BE2C (cell line): ENCODE data around the gene PGP.

ENCODE experiments used
- DNase-seq: peaks from one replicate; pipeline ENCODE4 v3.0.0-alpha.2; 2020
- H3K27me3 ChIP-seq: fragments of 250-450 bp; sonication (Bioruptor Pico); 2 replicates; pipeline ENCODE4 v1.5.1; 2020; ENCODE audit warnings: mild to moderate bottlenecking
- H3K36me3 ChIP-seq: fragments of 250-450 bp; sonication (Bioruptor Pico); 2 replicates; pipeline ENCODE4 v1.5.1; 2020; ENCODE audit warnings: mild to moderate bottlenecking
- H3K4me1 ChIP-seq: fragments of 250-450 bp; sonication (Bioruptor Pico); 2 replicates; pipeline ENCODE4 v1.5.1; 2020
- H3K4me3 ChIP-seq: 2 replicates; pipeline ENCODE4 v1.5.1; 2011; ENCODE audit warnings: low read depth, low read length
- H3K9me3 ChIP-seq: fragments of 250-450 bp; sonication (Bioruptor Pico); 2 replicates; pipeline ENCODE4 v1.5.1; 2020
- TF ChIP-seq, protein P1 (sequence below): IDR thresholded peaks from 2 replicates; pipeline ENCODE4 v1.5.1; 2012; ENCODE audit warnings: mild to moderate bottlenecking, low read depth, low read length

Gene PGP

DNA sequence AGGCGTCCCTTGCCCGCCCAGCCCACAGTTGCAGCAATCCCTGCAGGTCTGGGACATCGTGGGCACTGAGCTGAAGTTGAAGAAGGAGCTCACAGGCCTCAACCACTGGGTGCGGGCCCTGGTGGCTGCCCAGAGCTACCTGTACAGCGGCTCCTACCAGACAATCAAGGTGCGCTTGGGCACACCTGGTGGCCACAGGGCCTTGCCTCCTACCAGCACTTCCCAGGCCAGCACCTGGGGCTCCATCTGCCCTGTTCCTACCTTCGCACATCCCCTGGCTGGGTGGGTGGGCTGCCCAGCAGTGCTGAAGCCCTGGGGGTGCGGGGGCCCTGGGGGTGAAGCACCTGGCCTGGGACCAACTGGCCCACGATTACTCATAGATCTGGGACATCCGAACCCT lies 39.2 kb downstream of the PGP start:
- no peaks in the 10 kb centered on the region for H3K4me1 ChIP-seq
- peaks cover 71% of the 10 kb centered on the region for H3K36me3 ChIP-seq
- H3K4me3 ChIP-seq = no peak overlapping the region
- H3K9me3 ChIP-seq = no peaks in the 10 kb centered on the region
- TF ChIP-seq, protein P1, sequence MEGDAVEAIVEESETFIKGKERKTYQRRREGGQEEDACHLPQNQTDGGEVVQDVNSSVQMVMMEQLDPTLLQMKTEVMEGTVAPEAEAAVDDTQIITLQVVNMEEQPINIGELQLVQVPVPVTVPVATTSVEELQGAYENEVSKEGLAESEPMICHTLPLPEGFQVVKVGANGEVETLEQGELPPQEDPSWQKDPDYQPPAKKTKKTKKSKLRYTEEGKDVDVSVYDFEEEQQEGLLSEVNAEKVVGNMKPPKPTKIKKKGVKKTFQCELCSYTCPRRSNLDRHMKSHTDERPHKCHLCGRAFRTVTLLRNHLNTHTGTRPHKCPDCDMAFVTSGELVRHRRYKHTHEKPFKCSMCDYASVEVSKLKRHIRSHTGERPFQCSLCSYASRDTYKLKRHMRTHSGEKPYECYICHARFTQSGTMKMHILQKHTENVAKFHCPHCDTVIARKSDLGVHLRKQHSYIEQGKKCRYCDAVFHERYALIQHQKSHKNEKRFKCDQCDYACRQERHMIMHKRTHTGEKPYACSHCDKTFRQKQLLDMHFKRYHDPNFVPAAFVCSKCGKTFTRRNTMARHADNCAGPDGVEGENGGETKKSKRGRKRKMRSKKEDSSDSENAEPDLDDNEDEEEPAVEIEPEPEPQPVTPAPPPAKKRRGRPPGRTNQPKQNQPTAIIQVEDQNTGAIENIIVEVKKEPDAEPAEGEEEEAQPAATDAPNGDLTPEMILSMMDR = no peak
- H3K27me3 ChIP-seq = no peaks in the 10 kb centered on the region
- no peak for DNase-seq

DNA sequence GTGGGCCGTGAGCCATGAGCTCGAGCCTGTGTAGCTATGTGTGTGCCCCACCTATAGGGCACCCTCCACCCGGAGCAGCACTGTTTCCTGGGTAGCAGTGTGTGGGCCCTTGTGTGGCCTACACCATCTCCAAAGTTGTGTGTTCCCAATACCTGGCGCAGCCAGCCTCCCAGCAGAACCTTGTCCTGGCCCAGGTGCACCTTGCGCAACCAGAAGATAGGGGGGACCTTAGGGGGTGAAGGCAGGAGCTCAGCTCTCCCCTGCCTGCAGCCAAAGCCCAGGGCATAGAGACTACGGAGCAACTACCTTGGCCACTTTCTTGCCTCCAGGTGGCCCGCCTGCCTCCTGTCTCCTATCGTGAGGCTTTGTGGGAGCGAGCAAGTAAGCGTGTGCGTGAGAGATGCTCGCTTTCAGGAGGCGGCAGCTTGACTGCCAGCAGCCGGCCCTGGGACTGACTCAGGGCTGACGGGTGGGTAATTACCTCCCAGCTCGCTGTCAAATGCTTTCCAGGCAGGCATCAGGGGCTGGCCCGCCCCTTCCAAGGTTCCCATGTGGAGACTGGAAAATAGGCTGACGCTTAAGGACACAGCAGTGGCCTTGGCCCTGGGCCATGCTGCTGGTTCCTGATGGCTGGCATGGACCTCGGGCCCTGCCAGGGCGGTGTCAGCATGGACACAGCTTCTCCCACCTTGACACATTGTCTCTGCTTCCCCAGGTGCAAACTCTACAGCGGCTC lies 40.1 kb downstream of the PGP start:
- Histone ChIP-seq H3K9me3 (no peaks in the 10 kb centered on the region), H3K36me3 (peaks cover 71% of the 10 kb centered on the region), H3K4me1 (no peaks in the 10 kb centered on the region), H3K4me3 (no peak overlapping the region), H3K27me3 (no peaks in the 10 kb centered on the region)
- DNase-seq = no peak
- TF ChIP-seq, protein P1 = no peak

DNA sequence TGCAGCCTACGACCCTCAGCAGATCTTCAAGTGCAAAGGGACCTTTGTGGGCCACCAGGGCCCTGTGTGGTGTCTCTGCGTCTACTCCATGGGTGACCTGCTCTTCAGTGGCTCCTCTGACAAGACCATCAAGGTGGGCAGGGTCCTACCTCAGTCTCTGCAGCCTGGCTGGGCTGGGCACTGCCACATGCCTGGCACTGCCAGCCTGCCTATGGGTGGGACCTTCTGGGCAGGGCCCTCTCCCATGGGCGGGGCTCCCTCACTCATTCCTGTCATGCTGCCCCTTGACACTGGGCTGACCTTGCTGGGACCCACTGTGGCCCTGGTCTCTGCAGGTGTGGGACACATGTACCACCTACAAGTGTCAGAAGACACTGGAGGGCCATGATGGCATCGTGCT lies 40.7 kb downstream of the PGP start:
- Histone ChIP-seq H3K9me3 (no peaks in the 10 kb centered on the region), H3K27me3 (no peaks in the 10 kb centered on the region), H3K36me3 (peaks cover 71% of the 10 kb centered on the region), H3K4me1 (no peaks in the 10 kb centered on the region), H3K4me3 (no peak overlapping the region)
- no peak for DNase-seq
- TF ChIP-seq, protein P1 = no peak

DNA sequence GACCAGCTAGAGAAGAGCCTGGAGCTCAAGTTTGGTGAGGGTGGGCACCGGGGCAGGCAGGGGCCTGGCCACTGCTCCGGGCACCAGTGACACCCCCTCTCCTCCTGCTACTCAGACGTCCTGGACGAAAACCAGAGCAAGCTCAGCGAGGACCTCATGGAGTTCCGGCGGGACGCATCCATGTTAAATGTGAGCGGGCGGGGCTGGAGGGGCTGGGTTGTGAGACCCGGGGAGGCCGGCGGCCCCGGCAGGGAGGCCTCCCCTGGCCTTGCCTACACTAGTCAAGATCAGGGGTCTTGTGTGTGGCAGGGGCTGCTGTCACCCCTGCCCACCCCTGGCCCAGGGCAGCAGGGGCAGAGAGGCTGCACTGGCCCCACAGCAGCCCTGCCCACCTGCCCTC lies 41.3 kb downstream of the PGP start:
- DNase-seq = no peak
- TF ChIP-seq, protein P1 = no peak
- Histone ChIP-seq H3K36me3 (peaks cover 69% of the 10 kb centered on the region), H3K9me3 (no peaks in the 10 kb centered on the region), H3K4me3 (no peak overlapping the region), H3K27me3 (no peaks in the 10 kb centered on the region), H3K4me1 (no peaks in the 10 kb centered on the region)

DNA sequence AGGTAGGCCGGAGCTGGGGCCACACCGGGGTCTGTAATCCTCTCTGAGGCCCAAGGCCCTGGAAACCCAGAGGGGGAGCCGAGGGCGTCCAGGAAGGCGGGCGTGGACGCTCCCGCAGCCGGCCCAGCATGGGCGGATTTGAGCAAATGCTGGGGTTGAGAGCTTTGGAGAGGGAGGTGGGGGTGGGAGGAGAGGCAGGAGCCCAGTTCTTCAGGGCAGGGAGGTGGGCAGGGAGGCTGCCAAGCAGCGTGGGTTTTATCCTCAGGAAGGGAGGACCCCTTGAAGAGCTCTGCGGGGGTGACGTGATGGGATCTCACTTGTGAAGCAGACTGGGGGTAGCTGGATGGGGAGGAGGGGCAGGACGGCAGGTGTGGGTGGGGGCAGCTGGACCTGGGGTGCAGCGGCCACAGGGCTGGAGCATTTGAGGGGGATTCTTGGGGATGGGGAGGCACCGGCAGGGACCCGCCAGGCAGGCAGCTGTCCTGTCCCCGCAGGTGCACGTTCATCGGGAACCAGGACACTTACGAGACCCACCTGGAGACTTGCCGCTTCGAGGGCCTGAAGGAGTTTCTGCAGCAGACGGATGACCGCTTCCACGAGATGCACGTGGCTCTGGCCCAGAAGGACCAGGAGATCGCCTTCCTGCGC lies 41.8 kb downstream of the PGP start:
- TF ChIP-seq, protein P1 = no peak
- DNase-seq = no peak
- H3K36me3 ChIP-seq = peaks cover 69% of the 10 kb centered on the region
- no peaks in the 10 kb centered on the region for H3K4me1 ChIP-seq
- H3K27me3 ChIP-seq = no peaks in the 10 kb centered on the region
- no peaks in the 10 kb centered on the region for H3K9me3 ChIP-seq
- no peak overlapping the region for H3K4me3 ChIP-seq

DNA sequence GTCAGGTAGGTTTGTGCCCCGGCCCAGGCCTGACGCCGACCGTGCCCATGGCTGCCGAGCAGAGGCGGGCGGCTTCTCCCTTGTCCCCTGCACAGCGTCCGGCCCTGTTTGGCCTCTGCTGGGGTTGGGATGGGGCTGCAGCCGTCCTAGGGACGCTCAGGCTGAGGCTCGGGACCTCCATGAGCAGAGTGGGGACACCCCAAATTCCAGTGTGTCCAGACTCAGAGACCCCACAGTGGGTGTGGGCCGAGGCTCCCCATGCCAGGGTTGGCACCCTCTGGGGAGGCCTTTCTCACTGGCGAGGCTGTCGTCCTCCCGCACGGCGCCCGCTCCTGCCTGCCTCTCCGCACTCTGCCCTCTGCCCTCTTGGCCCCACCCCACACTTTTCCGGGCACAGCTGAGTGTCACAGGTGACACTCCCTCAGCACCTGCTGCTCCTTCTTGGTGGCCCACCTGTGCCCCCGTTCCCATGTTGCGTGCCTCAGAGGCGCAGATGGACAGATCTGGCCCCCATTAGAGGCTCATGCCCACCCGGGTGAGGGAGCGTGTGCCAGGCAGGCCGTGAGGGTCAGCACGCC lies 43.0 kb downstream of the PGP start:
- TF ChIP-seq, protein P1 = no peak
- H3K4me3 ChIP-seq = no peak overlapping the region
- H3K9me3 ChIP-seq = no peaks in the 10 kb centered on the region
- no peaks in the 10 kb centered on the region for H3K27me3 ChIP-seq
- H3K36me3 ChIP-seq = peaks cover 70% of the 10 kb centered on the region
- H3K4me1 ChIP-seq = no peaks in the 10 kb centered on the region
- DNase-seq = no peak
